Measurements from ENCODE around the gene PRDX2.

DNA sequence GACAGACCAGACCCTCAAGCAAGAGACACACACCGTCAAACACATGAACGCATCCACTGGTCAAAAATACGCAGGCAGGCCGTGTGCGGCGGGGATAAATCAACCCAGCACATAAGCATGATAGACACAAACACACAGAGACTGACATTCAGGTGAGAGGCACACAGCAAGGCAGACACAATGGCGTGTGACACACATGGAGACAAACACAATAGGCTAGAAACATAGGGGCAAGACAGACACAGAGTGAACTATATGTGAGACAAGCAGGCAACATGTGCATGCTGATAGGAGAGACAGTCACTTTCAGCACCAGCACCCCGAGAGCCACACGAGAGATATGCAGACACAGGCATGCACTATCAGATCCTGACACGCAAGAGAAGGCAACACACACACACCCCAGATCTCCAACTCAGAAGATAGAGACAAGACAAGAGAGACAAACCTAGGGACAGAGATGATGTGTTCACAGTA, 17.2 kb downstream of the PRDX2 start:
- TF ChIP-seq, protein P1, sequence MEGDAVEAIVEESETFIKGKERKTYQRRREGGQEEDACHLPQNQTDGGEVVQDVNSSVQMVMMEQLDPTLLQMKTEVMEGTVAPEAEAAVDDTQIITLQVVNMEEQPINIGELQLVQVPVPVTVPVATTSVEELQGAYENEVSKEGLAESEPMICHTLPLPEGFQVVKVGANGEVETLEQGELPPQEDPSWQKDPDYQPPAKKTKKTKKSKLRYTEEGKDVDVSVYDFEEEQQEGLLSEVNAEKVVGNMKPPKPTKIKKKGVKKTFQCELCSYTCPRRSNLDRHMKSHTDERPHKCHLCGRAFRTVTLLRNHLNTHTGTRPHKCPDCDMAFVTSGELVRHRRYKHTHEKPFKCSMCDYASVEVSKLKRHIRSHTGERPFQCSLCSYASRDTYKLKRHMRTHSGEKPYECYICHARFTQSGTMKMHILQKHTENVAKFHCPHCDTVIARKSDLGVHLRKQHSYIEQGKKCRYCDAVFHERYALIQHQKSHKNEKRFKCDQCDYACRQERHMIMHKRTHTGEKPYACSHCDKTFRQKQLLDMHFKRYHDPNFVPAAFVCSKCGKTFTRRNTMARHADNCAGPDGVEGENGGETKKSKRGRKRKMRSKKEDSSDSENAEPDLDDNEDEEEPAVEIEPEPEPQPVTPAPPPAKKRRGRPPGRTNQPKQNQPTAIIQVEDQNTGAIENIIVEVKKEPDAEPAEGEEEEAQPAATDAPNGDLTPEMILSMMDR (conservative IDR thresholded peaks at IDR 0.05; ENCODE audit: low read depth, low read length): no peak
- TF ChIP-seq EZH2 (IDR thresholded peaks at IDR 0.05; ENCODE audit: borderline replicate concordance, low read depth, low read length, poor library complexity, severe bottlenecking): no peak

Data from A673 (cell line).